Esophagus muscularis mucosa (tissue), 4 donors: ENCODE data around the gene PACRG. TPM values are rescaled to one million over a fixed set of nuclear protein-coding genes. Genes with fewer than 3 reads are reported as not detected.

ENCODE experiments used
- DNase-seq: peaks from one replicate; pipeline ENCODE4 v3.0.0-alpha.2; 2017; ENCODE audit errors: extremely low spot score
- H3K27ac ChIP-seq, 4 donors: fragments of 200-600 bp; sonication (generic); replicated peaks in 1 of 4; 1 replicate in 3 of 4; 2 replicates in 1 of 4; pipeline ENCODE4 v1.5.1; 2016 to 2019; ENCODE audit warnings: mild to moderate bottlenecking in 1 of 4
- H3K27me3 ChIP-seq, 4 donors: fragments of 200-600 bp; sonication (generic); one replicate each; pipeline versions ENCODE4 v1.5.1 to v1.6.0; 2016 to 2019
- H3K36me3 ChIP-seq, 4 donors: fragments of 200-600 bp; sonication (generic); one replicate each; pipeline ENCODE4 v1.5.1; 2016 to 2019
- H3K4me1 ChIP-seq, 4 donors: fragments of 200-600 bp; sonication (generic); one replicate each; pipeline ENCODE4 v1.5.1; 2016 to 2019
- H3K4me3 ChIP-seq, 4 donors: fragments of 200-600 bp; sonication (generic); 1 replicate in 2 of 4; 2 replicates in 2 of 4; pipeline ENCODE4 v1.5.1; 2016 to 2019; ENCODE audit warnings: mild to moderate bottlenecking in 4 of 4, moderate library complexity in 1 of 4
- H3K9me3 ChIP-seq, 4 donors: fragments of 200-600 bp; sonication (generic); 1 replicate in 3 of 4; 2 replicates in 1 of 4; pipeline ENCODE4 v1.5.1; 2016 to 2019
- EP300 ChIP-seq: sonication (generic); formaldehyde crosslinking; IDR thresholded peaks from one replicate; pipeline ENCODE4 v1.6.1; 2017; ENCODE audit warnings: antibody characterized with exemption
- POLR2A ChIP-seq: fragments of 450-650 bp; IDR thresholded peaks from one replicate; pipeline ENCODE4 v1.6.1; 2017; ENCODE audit warnings: antibody characterized with exemption, moderate library complexity, mild to moderate bottlenecking, low read depth
- POLR2AphosphoS5 ChIP-seq, 2 donors: sonication (generic); formaldehyde crosslinking; IDR thresholded peaks; one replicate each; pipeline ENCODE4 v1.6.1; 2017; ENCODE audit warnings: antibody characterized with exemption in 2 of 2
- WGBS: methylation state at CpG from one replicate; pipeline ENCODE4 v1.1.5; 2018; 5-methylcytosine and 5-hydroxymethylcytosine counted together
- intact Hi-C: fragments of 100-400 bp; cut with DNase I; formaldehyde crosslinking; loops from one replicate; pipeline ENCODE4 v1.15.1; 2023
- total RNA-seq, 4 donors: library from RNA; depleted of rRNA; stranded (reverse); fragments of >200 nt; gene quantifications; one replicate each; pipeline versions ENCODE4 v1.1.0 to v1.2.1, GENCODE V29; 2016
- TF ChIP-seq, protein P1 (sequence below), 3 experiments: fragments of 200-600 bp in 2 of 3; fragments of 450-650 bp in 1 of 3; sonication (generic) in 2 of 3; IDR thresholded peaks; one replicate each; pipeline ENCODE4 v1.5.1; 2017 to 2019; ENCODE audit warnings: antibody characterized with exemption in 3 of 3, mild to moderate bottlenecking in 2 of 3, moderate library complexity in 1 of 3

Gene PACRG
- total RNA-seq, 4 donors from 2014 or later, result 1.3 to 3.5 (median 1.8) TPM; not detected in 1

- TF ChIP-seq, protein P1, sequence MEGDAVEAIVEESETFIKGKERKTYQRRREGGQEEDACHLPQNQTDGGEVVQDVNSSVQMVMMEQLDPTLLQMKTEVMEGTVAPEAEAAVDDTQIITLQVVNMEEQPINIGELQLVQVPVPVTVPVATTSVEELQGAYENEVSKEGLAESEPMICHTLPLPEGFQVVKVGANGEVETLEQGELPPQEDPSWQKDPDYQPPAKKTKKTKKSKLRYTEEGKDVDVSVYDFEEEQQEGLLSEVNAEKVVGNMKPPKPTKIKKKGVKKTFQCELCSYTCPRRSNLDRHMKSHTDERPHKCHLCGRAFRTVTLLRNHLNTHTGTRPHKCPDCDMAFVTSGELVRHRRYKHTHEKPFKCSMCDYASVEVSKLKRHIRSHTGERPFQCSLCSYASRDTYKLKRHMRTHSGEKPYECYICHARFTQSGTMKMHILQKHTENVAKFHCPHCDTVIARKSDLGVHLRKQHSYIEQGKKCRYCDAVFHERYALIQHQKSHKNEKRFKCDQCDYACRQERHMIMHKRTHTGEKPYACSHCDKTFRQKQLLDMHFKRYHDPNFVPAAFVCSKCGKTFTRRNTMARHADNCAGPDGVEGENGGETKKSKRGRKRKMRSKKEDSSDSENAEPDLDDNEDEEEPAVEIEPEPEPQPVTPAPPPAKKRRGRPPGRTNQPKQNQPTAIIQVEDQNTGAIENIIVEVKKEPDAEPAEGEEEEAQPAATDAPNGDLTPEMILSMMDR (IDR thresholded peaks at IDR 0.05), result no peak
- TF ChIP-seq EP300 (no peak), POLR2A (no peak), POLR2AphosphoS5 (IDR thresholded peaks at IDR 0.05) (no peak)
These were observed 282.4 kb downstream of the PACRG start for GRCh38 chr6:163010145-163010544.

GRCh38 chr6:163014736-163015135, 287.0 kb downstream of the PACRG start:
- DNase-seq, result no peak
- Histone ChIP-seq H3K4me1 (no peaks in the 10 kb centered on the region), H3K27ac (no peak overlapping the region), H3K36me3 (no peaks in the 10 kb centered on the region), H3K27me3 (no peaks in the 10 kb centered on the region), H3K4me3 (no peak overlapping the region), H3K9me3 (no peaks in the 10 kb centered on the region)
- TF ChIP-seq POLR2AphosphoS5 (IDR thresholded peaks at IDR 0.05) (no peak), POLR2A (no peak), EP300 (no peak)
- TF ChIP-seq, protein P1 (IDR thresholded peaks at IDR 0.05), result no peak
- intact Hi-C loops, result no loop called here
- WGBS, result 79% methylated on average over 1 of the region's 1 CpG

More at GRCh38 chr6:163010145-163010544, 282.4 kb downstream of the PACRG start:
- no peak overlapping the region for H3K27ac ChIP-seq
- WGBS, result 81% methylated on average over 5 of the region's 5 CpGs
- no peaks in the 10 kb centered on the region for H3K4me1 ChIP-seq
- H3K36me3 ChIP-seq, result no peaks in the 10 kb centered on the region
- H3K27me3 ChIP-seq, result no peaks in the 10 kb centered on the region
- H3K4me3 ChIP-seq, result no peak overlapping the region
- no peaks in the 10 kb centered on the region for H3K9me3 ChIP-seq
- no peak for DNase-seq
- intact Hi-C loops, result no loop called here

GRCh38 chr6:163017801-163018200, 290.0 kb downstream of the PACRG start:
- Histone ChIP-seq H3K9me3 (no peaks in the 10 kb centered on the region), H3K36me3 (no peaks in the 10 kb centered on the region), H3K4me1 (no peaks in the 10 kb centered on the region), H3K27me3 (no peaks in the 10 kb centered on the region), H3K4me3 (no peak overlapping the region), H3K27ac (no peak overlapping the region)
- intact Hi-C loops, result no loop called here
- TF ChIP-seq POLR2AphosphoS5 (IDR thresholded peaks at IDR 0.05) (no peak), EP300 (no peak), POLR2A (no peak)
- TF ChIP-seq, protein P1 (IDR thresholded peaks at IDR 0.05), result no peak
- DNase-seq, result no peak
- WGBS, result 95% methylated on average over 1 of the region's 1 CpG

GRCh38 chr6:163019926-163020325, 292.2 kb downstream of the PACRG start:
- Histone ChIP-seq H3K27me3 (no peaks in the 10 kb centered on the region), H3K27ac (no peak overlapping the region), H3K36me3 (no peaks in the 10 kb centered on the region), H3K9me3 (peaks cover 0 to 12% (median 2%) of the 10 kb centered on the region in 4 donors), H3K4me1 (no peaks in the 10 kb centered on the region), H3K4me3 (no peak overlapping the region)
- TF ChIP-seq, protein P1 (IDR thresholded peaks at IDR 0.05), result no peak
- TF ChIP-seq POLR2A (no peak), POLR2AphosphoS5 (IDR thresholded peaks at IDR 0.05) (no peak), EP300 (no peak)
- intact Hi-C loops, result no loop called here
- 59% methylated on average over 3 of the region's 3 CpGs for WGBS
- DNase-seq, result no peak

DNA sequence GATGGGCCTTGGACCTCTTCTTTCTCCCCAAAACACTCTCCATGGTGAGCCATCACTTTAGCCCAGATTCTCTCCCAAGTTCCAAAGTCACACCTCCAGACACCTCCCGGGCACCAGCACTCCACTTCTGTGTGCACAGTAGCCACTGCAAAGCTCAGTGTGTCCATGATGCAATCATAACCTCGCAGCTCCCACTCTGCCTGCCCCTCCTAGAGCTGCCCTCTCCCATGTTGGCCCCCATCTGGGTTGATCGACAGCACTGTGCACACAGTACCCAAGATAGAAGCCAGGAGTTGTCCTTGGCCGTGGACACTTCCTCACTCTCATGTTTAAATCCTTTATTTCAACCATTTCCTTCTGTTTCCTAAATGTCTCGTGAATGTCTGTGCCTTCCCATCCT, 293.3 kb downstream of the PACRG start:
- no peaks in the 10 kb centered on the region for H3K4me1 ChIP-seq
- WGBS, result 87% methylated on average over 5 of the region's 5 CpGs
- intact Hi-C loops, result no loop called here
- no peak for DNase-seq
- no peaks in the 10 kb centered on the region for H3K27me3 ChIP-seq
- no peaks in the 10 kb centered on the region for H3K36me3 ChIP-seq
- TF ChIP-seq, protein P1 (IDR thresholded peaks at IDR 0.05), result no peak
- TF ChIP-seq EP300 (no peak), POLR2AphosphoS5 (IDR thresholded peaks at IDR 0.05) (no peak)
- no peak overlapping the region for H3K27ac ChIP-seq
- no peak overlapping the region for H3K4me3 ChIP-seq
- peaks cover 0 to 12% (median 2%) of the 10 kb centered on the region in 4 donors for H3K9me3 ChIP-seq
